ENCODE measurements around the gene SGMS2.
A peak's percentile ranks its signal among the peaks of the same experiment; 100 is the strongest.

SGMS2 gene

GRCh38 chr4:107824350-107825071 is at the start of gene SGMS2:
SGMS2 (plus strand) TSS chr4:107824932; CDS start chr4:107895554, 70,622 bp downstream.
- Histone ChIP-seq H3K36me3 (ENCODE audit: insufficient read depth, low read length) (no peaks in the 10 kb centered on the region), H3K79me2 (ENCODE audit: control insufficient read depth, insufficient read depth, low read length, unreplicated experiment) (peaks cover 38% of the 10 kb centered on the region), H3K27ac (ENCODE audit: low read depth, low read length) (peak within 1 kb of the TSS; percentile 95), H3K27me3 (ENCODE audit: insufficient read depth, low read length) (no peaks in the 10 kb centered on the region), H2AFZ (ENCODE audit: low read length, unreplicated experiment) (peak within 1 kb of the TSS; percentile 99), H3K4me3 (ENCODE audit: low read depth, low read length) (peak within 1 kb of the TSS; percentile 92), H3K4me1 (ENCODE audit: control insufficient read depth, insufficient read depth, low read length, unreplicated experiment) (peaks cover 18% of the 10 kb centered on the region)

- Histone ChIP-seq H3K4me3 (ENCODE audit: low read depth, low read length) (no peak overlapping the region), H3K27ac (ENCODE audit: low read depth, low read length) (no peak overlapping the region), H2AFZ (ENCODE audit: low read length, unreplicated experiment) (no peak overlapping the region), H3K36me3 (ENCODE audit: insufficient read depth, low read length) (no peaks in the 10 kb centered on the region), H3K27me3 (ENCODE audit: insufficient read depth, low read length) (peaks cover 3% of the 10 kb centered on the region; the same call in 1 of the 2 replicates), H3K4me1 (ENCODE audit: control insufficient read depth, insufficient read depth, low read length, unreplicated experiment) (no peaks in the 10 kb centered on the region), H3K79me2 (ENCODE audit: control insufficient read depth, insufficient read depth, low read length, unreplicated experiment) (no peaks in the 10 kb centered on the region)
Measured at GRCh38 chr4:107777890-107778289, 46.8 kb upstream of the SGMS2 start.

DNA sequence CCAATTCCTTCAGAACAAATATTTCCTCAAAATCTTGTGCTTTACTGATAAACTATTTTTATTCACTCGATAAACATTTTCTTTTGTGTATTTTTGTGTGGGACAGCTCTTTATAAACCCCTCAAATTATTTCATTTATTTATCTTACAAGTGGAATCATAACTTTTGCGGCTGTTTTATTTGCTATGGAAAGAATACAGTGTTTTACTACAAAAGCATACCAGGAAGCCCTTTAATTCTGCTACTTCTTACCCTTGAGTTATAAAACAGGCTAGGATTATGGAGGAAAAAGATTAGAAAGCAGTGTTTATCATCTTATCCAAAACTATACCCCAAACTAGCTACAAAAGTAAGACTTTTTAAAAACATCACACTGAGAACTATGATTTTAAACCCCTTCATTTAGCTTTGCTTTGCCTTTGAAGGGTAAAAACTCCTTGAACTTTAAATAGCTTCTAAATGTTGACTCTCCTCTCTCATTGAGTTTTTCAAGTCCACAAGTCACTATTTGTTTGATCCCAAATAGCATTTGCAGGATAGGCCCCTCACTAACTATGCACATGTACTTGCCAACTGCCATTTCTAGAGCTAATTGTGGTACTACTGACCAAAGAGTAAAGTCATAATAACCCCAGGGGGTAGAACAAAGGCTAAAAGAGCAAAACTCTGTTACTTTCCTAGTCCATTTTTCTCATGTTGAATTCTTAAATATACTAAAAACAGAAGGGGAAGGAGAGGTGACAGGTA is 45.8 kb upstream of the SGMS2 start:
- no peak overlapping the region for H3K27ac ChIP-seq (ENCODE audit: low read depth, low read length)
- no peaks in the 10 kb centered on the region for H3K79me2 ChIP-seq (ENCODE audit: control insufficient read depth, insufficient read depth, low read length, unreplicated experiment)
- H3K4me3 ChIP-seq (ENCODE audit: low read depth, low read length) = no peak overlapping the region
- H2AFZ ChIP-seq (ENCODE audit: low read length, unreplicated experiment) = no peak overlapping the region
- no peaks in the 10 kb centered on the region for H3K36me3 ChIP-seq (ENCODE audit: insufficient read depth, low read length)
- H3K27me3 ChIP-seq (ENCODE audit: insufficient read depth, low read length) = peaks cover 6% of the 10 kb centered on the region; the same call in 1 of the 2 replicates
- H3K4me1 ChIP-seq (ENCODE audit: control insufficient read depth, insufficient read depth, low read length, unreplicated experiment) = no peaks in the 10 kb centered on the region

DNA sequence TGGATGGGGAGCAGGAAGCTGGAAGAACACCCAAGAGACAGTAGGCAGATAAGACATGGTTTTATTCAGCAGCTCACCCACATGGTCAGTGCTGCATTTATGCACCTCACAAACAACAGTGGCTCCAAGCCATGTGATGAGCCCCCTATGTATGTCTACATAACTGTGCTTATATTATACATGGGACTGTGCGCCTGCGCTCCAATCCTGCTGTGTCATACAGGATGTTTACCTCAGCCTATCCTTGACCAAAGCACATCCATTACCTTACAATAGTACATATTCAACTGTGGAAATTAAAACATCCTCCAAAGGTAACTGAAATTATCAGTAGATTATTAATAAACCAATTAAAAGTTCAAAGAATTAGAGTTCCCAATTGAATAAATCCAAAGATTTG is 44.1 kb upstream of the SGMS2 start:
- no peak overlapping the region for H2AFZ ChIP-seq (ENCODE audit: low read length, unreplicated experiment)
- H3K4me3 ChIP-seq (ENCODE audit: low read depth, low read length) = no peak overlapping the region
- H3K4me1 ChIP-seq (ENCODE audit: control insufficient read depth, insufficient read depth, low read length, unreplicated experiment) = no peaks in the 10 kb centered on the region
- no peaks in the 10 kb centered on the region for H3K36me3 ChIP-seq (ENCODE audit: insufficient read depth, low read length)
- no peak overlapping the region for H3K27ac ChIP-seq (ENCODE audit: low read depth, low read length)
- peaks cover 7% of the 10 kb centered on the region; the same call in 1 of the 2 replicates for H3K27me3 ChIP-seq (ENCODE audit: insufficient read depth, low read length)
- H3K79me2 ChIP-seq (ENCODE audit: control insufficient read depth, insufficient read depth, low read length, unreplicated experiment) = no peaks in the 10 kb centered on the region

DNA sequence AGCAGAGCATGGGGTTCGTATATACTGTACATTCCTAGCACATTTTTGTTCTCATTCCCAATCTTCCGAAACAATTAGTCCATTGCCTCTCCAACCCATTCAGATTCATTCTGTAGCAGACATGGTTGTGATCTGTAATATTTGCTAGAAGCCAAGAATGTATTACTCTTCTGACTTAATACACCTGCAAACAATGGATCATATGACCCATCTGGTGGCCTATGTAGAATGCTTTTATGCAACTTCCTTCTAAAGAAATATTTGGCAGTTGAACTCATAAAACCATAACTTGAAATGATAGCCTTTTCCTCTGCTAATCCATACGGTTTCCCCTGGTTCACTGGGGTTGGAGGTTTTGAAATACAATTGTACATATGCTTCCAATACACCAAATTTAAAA is 32.8 kb upstream of the SGMS2 start:
- peaks cover 20% of the 10 kb centered on the region for H3K27me3 ChIP-seq (ENCODE audit: insufficient read depth, low read length)

DNA sequence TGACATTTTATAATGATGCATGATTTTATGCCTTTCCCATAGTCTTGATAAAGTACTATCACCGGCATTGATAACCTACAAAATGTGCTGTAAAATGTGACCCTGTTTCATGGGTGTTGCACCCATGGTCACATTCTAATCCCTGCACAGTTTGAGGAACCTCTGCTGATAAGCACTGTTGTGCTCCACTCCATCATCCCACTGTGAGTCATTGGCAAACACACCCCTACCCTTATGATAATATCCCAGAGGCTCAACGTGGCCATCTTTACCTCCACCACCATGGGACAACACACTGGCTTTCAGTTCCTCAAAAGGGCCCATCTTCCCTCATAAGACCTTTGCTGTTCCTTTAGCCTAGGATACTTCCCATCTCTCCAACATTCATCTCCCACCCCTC is 32.0 kb upstream of the SGMS2 start:
- Histone ChIP-seq H3K4me3 (ENCODE audit: low read depth, low read length) (no peak overlapping the region), H3K4me1 (ENCODE audit: control insufficient read depth, insufficient read depth, low read length, unreplicated experiment) (no peaks in the 10 kb centered on the region), H3K27ac (ENCODE audit: low read depth, low read length) (no peak overlapping the region), H3K79me2 (ENCODE audit: control insufficient read depth, insufficient read depth, low read length, unreplicated experiment) (no peaks in the 10 kb centered on the region), H2AFZ (ENCODE audit: low read length, unreplicated experiment) (no peak overlapping the region), H3K27me3 (ENCODE audit: insufficient read depth, low read length) (peaks cover 20% of the 10 kb centered on the region), H3K36me3 (ENCODE audit: insufficient read depth, low read length) (no peaks in the 10 kb centered on the region)

More for the DNA sequence above, 32.8 kb upstream of the SGMS2 start:
- H3K4me3 ChIP-seq (ENCODE audit: low read depth, low read length) = no peak overlapping the region
- no peak overlapping the region for H3K27ac ChIP-seq (ENCODE audit: low read depth, low read length)
- H3K4me1 ChIP-seq (ENCODE audit: control insufficient read depth, insufficient read depth, low read length, unreplicated experiment) = no peaks in the 10 kb centered on the region
- no peaks in the 10 kb centered on the region for H3K36me3 ChIP-seq (ENCODE audit: insufficient read depth, low read length)
- H3K79me2 ChIP-seq (ENCODE audit: control insufficient read depth, insufficient read depth, low read length, unreplicated experiment) = no peaks in the 10 kb centered on the region
- H2AFZ ChIP-seq (ENCODE audit: low read length, unreplicated experiment) = no peak overlapping the region

DNA sequence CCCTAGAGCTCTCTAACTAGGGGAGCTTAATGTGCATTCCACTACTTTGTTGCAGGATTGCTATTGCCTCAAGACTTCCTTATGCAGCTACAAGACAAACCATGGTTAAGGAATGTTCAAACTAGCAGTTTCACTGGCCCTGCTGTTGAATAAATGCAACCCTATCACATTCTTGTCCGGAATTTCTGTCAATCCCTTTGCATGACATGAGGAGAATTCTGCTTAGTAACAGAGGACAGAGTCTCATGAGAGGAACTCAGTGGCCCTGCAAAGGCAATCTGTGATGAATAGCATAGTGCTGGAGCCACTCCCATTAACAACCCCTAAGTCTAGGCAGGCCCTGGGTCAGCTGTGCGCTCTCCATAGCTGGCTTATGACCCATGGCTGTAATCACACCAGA is 30.7 kb upstream of the SGMS2 start:
- no peak overlapping the region for H2AFZ ChIP-seq (ENCODE audit: low read length, unreplicated experiment)
- H3K4me1 ChIP-seq (ENCODE audit: control insufficient read depth, insufficient read depth, low read length, unreplicated experiment) = no peaks in the 10 kb centered on the region
- no peaks in the 10 kb centered on the region for H3K79me2 ChIP-seq (ENCODE audit: control insufficient read depth, insufficient read depth, low read length, unreplicated experiment)
- peaks cover 20% of the 10 kb centered on the region for H3K27me3 ChIP-seq (ENCODE audit: insufficient read depth, low read length)
- no peak overlapping the region for H3K4me3 ChIP-seq (ENCODE audit: low read depth, low read length)
- H3K36me3 ChIP-seq (ENCODE audit: insufficient read depth, low read length) = no peaks in the 10 kb centered on the region
- no peak overlapping the region for H3K27ac ChIP-seq (ENCODE audit: low read depth, low read length)

GRCh38 chr4:107799669-107800450 is 24.9 kb upstream of the SGMS2 start:
- H2AFZ ChIP-seq (ENCODE audit: low read length, unreplicated experiment) = no peak overlapping the region
- H3K36me3 ChIP-seq (ENCODE audit: insufficient read depth, low read length) = no peaks in the 10 kb centered on the region
- no peak overlapping the region for H3K4me3 ChIP-seq (ENCODE audit: low read depth, low read length)
- H3K4me1 ChIP-seq (ENCODE audit: control insufficient read depth, insufficient read depth, low read length, unreplicated experiment) = peaks cover 13% of the 10 kb centered on the region
- no peak overlapping the region for H3K27ac ChIP-seq (ENCODE audit: low read depth, low read length)
- H3K27me3 ChIP-seq (ENCODE audit: insufficient read depth, low read length) = peaks cover 17% of the 10 kb centered on the region
- no peaks in the 10 kb centered on the region for H3K79me2 ChIP-seq (ENCODE audit: control insufficient read depth, insufficient read depth, low read length, unreplicated experiment)

DNA sequence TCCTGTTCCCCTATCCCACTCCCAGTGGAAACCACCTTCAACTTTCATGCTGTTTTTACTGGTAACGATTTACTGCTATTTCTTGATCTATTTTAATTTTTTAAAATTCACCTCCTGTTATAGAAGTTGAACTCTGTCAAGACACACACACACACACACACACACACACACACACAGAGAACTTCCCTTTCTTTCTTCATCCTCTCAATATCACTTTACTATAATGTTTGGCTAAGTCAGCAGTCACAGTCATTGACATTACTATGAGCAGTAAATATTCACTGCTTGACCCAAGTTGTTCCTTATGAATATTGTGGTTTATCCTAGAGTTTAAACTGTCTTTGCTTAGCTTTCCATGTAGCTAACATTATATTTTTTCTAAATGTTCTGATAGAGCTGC is 24.0 kb upstream of the SGMS2 start:
- H3K79me2 ChIP-seq (ENCODE audit: control insufficient read depth, insufficient read depth, low read length, unreplicated experiment) = no peaks in the 10 kb centered on the region
- no peak overlapping the region for H3K27ac ChIP-seq (ENCODE audit: low read depth, low read length)
- no peak overlapping the region for H2AFZ ChIP-seq (ENCODE audit: low read length, unreplicated experiment)
- no peaks in the 10 kb centered on the region for H3K36me3 ChIP-seq (ENCODE audit: insufficient read depth, low read length)
- peaks cover 10% of the 10 kb centered on the region for H3K27me3 ChIP-seq (ENCODE audit: insufficient read depth, low read length)
- peaks cover 13% of the 10 kb centered on the region for H3K4me1 ChIP-seq (ENCODE audit: control insufficient read depth, insufficient read depth, low read length, unreplicated experiment)
- no peak overlapping the region for H3K4me3 ChIP-seq (ENCODE audit: low read depth, low read length)

- Histone ChIP-seq H2AFZ (ENCODE audit: low read length, unreplicated experiment) (no peak overlapping the region), H3K36me3 (ENCODE audit: insufficient read depth, low read length) (no peaks in the 10 kb centered on the region), H3K27ac (ENCODE audit: low read depth, low read length) (peak overlapping the region; percentile 49), H3K4me1 (ENCODE audit: control insufficient read depth, insufficient read depth, low read length, unreplicated experiment) (peaks cover 13% of the 10 kb centered on the region), H3K4me3 (ENCODE audit: low read depth, low read length) (no peak overlapping the region), H3K79me2 (ENCODE audit: control insufficient read depth, insufficient read depth, low read length, unreplicated experiment) (no peaks in the 10 kb centered on the region), H3K27me3 (ENCODE audit: insufficient read depth, low read length) (0 out of 2 replicates have a peak, but pooled peaks cover under 1% of the 10 kb centered on the region)
Measured at GRCh38 chr4:107801766-107802211, 22.9 kb upstream of the SGMS2 start.

Measured in ACC112 (cell line).